Measurements from ENCODE around the gene FAXC.
"Not testable (repeated sequence)": the region's sequence is repeated elsewhere in the genome, so short reads cannot be mapped to it uniquely, and the experiment has no call there.

The FAXC gene

GRCh38 chr6:99341862-99342455 is 7.5 kb downstream of the FAXC start:
- DNase-seq (ENCODE audit: low read depth in 2 of 2) = no peak

GRCh38 chr6:99338188-99338587 is 11.3 kb downstream of the FAXC start:
- no peak for DNase-seq (ENCODE audit: low read depth in 2 of 2)

DNA sequence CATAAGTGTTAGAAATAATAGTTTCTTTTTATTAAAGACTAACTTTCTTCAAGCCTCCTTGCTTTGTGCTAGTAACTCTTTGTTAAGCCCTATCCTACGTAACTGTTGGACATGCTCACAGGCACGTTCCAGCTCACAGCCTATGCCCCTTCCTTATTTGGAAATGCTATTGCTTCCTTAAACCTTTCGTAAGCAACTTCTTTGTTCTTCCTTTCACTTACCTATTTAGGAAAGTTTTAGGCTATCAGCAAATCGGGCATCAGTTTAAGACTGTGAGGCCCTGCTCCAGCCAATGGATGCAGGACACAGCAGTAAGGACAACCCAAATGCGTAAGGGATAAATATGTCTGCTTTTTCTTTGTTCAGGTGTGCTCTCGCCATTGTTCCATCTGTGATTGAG is 14.2 kb downstream of the FAXC start:
- DNase-seq (ENCODE audit: low read depth in 2 of 2) = not testable (repeated sequence)

DNA sequence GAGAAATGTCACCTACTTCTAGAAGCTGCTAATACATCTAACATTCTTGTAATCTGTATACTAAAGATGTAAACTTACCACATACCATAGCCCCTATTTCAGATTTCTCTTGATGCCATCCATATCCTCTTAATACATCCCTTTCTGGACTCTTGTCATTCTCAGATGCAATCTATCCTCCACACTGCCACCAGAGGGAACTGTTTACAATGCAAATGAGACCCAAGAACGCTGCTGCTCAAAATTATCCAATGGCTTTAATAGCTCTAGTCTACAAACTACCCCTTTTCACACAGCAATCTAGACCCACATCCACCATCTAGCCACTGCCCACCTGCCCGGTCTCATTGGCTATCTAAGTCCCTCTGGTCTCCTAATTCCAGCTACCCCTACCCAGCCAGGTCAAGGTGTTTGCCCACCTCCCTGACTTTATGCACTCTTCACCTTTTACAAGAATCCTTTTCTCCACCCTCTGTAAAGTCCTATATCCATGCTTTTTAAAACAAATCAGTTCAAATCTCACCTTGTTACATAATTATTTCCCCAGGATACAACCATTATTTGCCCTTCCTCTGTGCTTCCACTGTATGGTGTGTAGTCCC is 14.8 kb downstream of the FAXC start:
- DNase-seq (ENCODE audit: low read depth in 2 of 2) = no peak

DNA sequence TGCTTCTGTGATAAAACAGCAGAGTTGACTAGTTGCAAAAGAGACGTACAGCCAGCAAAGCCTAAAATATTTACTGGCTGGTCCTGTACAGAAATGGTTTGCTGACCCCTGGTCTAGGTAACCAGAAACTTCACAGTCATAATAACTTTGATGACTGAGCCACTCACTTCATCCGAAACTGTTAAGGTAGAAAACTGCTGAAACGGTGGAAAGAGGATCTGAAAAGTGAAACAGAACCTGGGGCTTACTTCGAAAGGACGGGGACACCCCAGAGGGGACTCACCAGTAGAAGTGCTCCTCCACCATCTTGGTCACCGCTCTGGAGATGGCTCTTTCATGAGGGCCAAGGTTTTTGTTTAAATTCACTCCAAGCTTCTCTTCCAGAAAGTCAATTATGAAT is 16.4 kb downstream of the FAXC start:
- DNase-seq (ENCODE audit: low read depth in 2 of 2) = no peak

GRCh38 chr6:99331531-99331930 is 17.9 kb downstream of the FAXC start:
- DNase-seq (ENCODE audit: low read depth in 2 of 2) = no peak

DNA sequence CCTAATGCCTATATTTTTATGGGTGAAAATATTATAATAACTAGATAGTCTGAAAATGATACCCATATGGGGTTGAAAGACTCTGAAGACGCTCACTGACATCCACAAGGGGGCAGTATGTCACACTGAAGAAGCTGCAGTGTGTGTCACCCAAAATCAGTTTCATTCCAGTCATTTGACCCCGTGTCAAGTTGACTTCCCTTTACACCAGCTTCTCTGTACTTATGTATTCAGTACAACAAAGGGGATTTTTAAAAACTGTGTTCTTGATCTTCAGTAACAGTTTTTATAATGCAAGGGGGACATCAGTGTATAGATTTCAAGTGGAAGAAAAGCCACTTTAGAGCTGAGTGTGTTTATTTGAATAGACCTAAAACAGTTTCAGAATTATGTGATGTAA is 19.3 kb downstream of the FAXC start:
- peak; percentile 43 to 60 for DNase-seq (ENCODE audit: low read depth in 2 of 2)

DNA sequence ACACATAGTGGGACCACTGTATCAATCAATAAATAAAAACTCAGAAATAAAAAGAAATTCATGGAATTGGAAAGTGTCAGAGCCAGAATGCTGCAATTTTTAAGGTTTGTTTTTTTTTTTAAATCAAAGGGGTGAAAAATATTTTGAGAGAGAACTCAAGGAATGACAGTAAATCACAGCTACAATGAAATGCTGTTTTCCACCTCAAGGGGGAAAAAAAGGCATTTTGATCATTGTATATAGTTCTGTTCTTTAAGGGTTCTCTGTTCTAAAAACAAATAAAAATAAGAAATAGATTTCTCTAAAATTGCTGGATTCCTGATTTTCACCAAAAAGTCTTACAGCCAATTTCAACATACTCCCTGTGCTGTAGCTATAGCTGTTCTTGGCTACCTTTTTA is 24.5 kb downstream of the FAXC start:
- DNase-seq (ENCODE audit: low read depth in 2 of 2) = no peak

- no peak for DNase-seq (ENCODE audit: low read depth in 2 of 2)
These were observed 30.9 kb downstream of the FAXC start for GRCh38 chr6:99318566-99318965.

DNA sequence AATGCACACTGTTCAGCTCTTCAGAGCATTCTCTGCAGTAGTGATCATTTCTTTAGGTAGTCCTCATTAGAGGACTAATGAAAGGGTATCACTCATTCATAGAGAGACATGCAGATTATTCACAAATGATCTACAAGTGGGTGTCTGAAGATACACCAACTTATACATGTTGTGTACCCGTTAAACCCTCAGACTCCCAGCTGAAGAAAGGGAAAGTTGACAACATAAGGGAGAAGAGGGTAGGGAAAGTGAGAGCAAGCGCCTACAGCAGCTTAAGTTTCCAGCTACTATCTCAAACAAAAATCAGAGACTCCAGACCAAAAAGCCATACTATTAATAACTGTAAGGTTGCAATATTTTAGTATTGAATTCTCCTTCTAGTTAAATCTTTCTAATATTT is 37.1 kb downstream of the FAXC start:
- DNase-seq (ENCODE audit: low read depth in 2 of 2) = no peak

DNA sequence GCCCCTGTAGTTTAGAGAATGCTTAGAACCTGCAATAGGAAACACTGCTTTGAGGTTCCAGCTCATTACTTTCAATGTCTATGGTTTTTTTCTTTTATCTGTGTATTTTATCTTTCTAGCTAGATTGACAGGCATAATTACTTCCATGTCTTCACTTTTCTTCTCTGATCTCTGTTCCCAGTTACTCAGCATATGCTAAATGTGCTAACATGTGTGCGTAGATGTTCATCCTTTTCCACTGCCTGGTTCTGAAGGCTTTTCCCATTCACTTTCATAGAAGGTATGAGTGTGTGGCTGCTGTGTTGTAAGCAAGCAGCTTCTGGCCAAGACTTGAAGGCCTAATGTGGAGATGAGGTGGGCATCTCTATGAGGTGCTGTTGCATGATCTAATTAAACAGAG is 38.9 kb downstream of the FAXC start:
- DNase-seq (ENCODE audit: low read depth in 2 of 2) = no peak

GRCh38 chr6:99309557-99309956 is 39.9 kb downstream of the FAXC start:
- no peak for DNase-seq (ENCODE audit: low read depth in 2 of 2)

- no peak for DNase-seq (ENCODE audit: low read depth in 2 of 2)
These were observed 40.7 kb downstream of the FAXC start for GRCh38 chr6:99308788-99309187.

DNA sequence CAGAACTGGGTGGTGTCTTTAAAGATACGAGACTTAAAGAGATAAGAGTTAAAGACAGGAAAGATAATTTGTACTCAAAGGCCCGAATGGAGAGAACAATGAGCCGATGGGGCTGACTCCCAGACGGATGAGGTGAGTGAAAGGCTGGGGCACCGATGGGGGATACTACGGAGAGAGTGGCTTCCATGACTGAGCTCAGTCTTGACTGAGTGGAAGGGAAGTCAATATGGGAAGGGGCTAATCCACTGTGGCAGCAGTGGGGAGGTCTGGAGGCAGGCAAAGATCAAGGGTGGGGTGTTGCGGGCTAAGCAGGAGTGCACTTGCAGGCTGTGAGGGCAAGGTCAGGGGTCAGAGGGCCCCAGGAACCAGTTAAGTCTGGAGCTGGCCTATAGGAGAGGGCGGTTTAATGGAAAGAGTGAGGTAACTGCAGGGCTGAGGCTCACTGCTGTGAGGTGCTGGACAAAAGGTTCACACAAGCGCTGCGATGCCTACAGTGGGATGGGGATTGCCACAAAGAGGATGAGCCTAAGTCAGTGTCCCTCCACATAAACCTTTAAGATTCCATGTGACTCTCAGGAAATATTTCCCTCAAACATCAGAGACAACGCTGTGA is 42.1 kb downstream of the FAXC start:
- DNase-seq (ENCODE audit: low read depth in 2 of 2) = no peak

DNA sequence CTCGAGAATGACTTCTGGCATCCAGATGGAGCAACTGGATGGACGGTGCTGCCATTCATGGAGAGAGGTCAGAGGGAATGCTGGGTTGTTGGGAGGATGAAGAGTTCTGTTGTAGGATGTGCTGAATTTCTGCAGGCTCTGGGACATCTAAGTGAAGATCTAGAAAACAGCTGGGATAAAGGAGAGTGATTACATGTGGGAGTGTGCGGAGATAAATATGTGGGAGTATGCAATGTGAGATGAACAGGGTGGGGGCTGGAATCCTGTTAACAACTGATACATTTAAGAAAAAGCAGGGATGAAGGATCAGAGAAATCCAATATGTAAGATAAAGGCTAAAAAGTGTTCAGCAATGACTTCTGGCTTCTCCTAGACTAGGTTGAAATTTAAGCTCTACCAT is 43.1 kb downstream of the FAXC start:
- DNase-seq (ENCODE audit: low read depth in 2 of 2) = no peak

GRCh38 chr6:99305021-99305554 is 44.4 kb downstream of the FAXC start:
- no peak for DNase-seq (ENCODE audit: low read depth in 2 of 2)

DNA sequence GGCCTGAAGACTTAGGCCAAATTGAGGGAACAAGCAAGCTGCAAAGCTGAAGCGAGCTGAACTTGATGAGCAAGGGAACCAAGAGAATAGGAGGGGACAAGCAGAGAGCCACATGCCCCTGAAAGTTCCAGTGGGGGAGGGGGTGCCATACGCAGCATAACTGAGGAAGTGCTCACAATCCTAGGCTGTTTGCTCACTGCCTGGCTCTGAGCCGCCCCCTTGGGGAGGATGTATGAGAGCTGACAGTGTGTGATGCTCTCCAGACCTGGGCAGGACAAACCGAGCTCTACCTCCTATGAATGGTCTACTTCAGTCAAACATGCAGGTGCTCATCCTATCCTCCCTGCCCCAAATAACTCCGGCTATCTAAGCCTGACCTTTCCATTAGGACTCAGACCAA is 52.1 kb downstream of the FAXC start:
- no peak for DNase-seq (ENCODE audit: low read depth in 2 of 2)

GRCh38 chr6:99297006-99297405 is 52.5 kb downstream of the FAXC start:
- DNase-seq (ENCODE audit: low read depth in 2 of 2) = no peak

- no peak for DNase-seq (ENCODE audit: low read depth in 2 of 2)
These were observed 53.2 kb downstream of the FAXC start for GRCh38 chr6:99296261-99296660.

- no peak for DNase-seq (ENCODE audit: low read depth in 2 of 2)
These were observed 54.2 kb downstream of the FAXC start for GRCh38 chr6:99295276-99295675.

DNA sequence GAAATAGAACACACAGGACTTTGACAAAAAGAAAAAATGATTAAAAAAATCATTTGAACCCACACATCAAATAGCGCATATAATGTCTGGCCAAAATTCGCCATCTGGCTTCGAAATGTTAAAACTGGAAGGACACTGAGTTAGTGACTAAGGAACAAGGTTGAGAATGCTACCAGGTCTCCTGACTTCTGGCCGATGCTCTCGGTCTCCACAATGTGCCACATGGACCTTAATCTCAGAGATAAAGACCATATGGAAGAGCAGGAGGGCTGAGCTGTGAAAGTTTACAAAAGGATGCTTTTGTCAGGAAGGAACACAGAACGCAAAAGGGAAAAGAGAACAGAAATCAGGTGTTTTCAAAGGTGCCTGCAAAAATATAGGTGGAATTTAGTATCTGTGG is 54.7 kb downstream of the FAXC start:
- DNase-seq (ENCODE audit: low read depth in 2 of 2) = no peak

DNA sequence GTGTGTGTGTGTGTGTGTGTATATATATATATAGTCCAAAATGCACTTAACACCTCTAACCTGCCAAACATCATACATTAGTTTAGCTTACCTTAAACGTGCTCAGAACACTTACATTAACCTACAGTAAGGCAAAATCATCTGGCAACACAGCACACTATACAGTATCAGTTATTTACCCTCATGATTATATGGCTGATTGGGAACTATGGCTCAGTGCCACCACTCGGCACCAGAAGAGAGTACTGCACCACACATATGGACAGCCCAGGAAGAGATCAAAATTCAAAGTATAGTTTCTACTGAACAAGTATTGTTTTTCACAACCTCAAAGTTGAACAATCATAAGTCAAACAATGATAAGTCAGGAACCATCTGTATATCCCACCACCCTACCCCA is 59.8 kb downstream of the FAXC start:
- no peak for DNase-seq (ENCODE audit: low read depth in 2 of 2)

GRCh38 chr6:99288668-99289067 is 60.8 kb downstream of the FAXC start:
- DNase-seq (ENCODE audit: low read depth in 2 of 2) = no peak
